NCI-H82 treated with DMSO at 0.1 percent for 48 hours (cell line): Measurements from ENCODE around the gene TBCK.

Source experiments
- DNase-seq: peaks from one replicate; lab custom pipeline; 2025; ENCODE audit not compliant: unreplicated experiment; lab: John Stamatoyannopoulos, UW

TBCK gene

DNA sequence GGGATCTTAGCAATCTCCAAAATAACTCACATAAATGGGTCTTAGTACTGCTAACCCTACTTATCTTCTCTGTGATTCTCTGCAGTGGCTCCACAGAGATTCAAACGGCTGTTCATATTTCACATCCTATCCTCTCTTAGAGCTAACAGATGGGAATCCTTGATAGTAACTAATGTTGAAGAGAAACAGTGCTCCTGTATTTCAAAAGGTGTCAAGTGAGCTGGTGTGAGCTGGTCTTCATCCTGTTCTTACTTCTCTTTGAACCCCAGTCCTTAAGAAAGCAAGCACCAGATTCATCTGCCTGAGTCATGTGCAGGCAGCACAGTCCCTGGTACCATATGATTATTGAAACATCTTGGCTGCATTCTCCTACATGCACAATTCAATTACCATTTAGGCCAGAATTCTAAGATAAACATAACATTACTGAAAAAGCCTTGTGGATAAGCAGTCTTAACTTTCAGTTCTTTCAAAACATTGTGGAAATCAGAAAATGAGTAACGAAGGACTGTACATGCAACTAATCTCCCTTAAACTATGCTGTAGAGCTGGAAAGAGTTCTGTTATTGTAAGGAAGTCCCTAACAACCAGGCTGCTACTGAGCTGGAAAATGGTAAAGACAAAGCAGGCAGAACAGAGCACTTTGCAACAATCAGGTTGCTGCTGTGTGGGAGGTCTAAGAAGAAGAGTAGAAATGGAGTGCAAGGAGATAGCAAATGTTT, 267.6 kb downstream of the TBCK start:
- no peak for DNase-seq

- no peak for DNase-seq
Measured at GRCh38 chr4:106046083-106046482, 269.9 kb downstream of the TBCK start.

DNA sequence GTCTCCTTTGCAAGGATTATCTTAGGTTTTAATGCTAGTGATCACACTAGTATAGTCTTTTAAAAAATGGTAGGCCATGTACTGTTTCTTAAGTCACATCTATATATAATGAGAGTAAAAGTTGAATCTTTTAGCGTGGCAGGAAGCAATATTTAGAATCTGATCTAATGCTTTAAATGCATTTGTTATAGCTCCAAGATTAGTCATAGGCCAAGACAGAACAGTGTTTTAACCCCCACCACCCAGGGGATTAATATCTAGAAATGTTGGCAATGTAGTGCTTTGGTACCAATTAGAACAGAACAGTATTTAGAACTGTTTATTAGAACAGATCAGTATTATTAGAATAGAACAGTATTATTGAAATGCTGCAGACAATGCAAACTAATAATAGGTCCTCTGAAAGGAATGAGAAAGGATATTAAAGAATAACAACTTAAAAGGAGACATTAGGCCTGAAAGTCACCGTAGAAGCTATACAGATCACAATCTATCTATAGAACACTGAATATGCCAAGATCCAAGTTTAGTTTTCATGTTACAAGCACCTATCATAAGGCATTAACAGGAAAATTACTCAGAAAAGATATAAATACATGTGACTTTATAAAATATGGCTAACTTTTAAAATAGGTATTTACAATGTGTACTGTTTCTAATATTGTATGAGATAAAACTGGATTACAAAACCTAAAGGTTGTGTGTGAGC, 274.6 kb downstream of the TBCK start:
- DNase-seq: no peak

DNA sequence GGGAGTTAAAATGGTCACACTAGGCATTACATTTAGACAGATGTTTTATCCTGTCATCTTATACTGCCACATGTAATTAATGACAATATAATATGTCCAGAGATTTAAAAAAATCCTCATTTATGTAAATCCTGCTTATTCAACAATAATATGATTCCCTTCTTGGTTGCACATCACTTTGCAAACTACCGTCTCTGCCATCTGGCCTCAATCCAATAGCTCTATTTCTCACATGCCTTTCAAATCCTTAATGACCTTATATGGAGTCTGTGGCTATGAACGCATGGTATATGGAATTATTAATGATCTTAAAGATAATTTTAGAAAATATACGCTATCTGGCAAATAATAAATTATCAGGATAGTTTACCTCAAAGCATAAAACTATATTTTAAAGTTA, 276.2 kb downstream of the TBCK start:
- no peak for DNase-seq

DNA sequence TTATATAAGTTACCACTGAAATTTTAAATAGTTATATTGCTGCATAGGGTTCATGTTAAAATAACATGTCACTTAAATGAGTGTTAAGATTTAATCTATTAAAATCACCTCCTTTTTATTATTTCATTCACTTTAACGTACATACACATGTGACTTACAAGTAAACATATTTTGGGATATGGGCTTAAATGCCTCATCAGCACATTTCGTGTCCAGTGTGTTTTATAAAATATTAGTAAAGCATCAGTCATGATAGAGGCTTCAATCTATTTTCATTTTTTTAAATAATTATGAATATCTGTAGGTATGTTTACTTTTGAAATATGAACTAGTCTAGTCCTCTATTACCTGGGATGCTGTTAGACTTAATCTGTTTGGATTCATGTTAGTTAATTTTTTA, 277.1 kb downstream of the TBCK start:
- no peak for DNase-seq

GRCh38 chr4:106038012-106038411, 278.0 kb downstream of the TBCK start:
- DNase-seq: no peak

DNA sequence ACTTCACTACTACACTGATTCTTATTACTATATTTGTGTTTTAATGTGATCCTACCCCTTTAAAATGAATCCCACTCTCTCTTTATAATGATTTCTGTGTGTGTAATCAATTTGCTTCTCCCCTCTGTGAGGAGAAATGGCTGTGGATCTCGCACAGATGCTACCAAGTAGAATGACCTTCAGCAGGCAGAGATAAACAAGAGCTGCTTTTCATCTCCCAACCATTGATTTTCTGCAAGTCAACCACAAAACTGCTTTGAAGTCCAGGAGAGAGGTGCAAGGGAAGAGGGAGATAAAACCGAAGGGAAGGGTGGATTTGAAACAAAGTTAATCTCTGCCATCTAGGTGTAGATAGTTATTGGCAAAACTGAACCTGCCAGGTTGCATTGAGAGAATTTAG, 279.2 kb downstream of the TBCK start:
- no peak for DNase-seq

DNA sequence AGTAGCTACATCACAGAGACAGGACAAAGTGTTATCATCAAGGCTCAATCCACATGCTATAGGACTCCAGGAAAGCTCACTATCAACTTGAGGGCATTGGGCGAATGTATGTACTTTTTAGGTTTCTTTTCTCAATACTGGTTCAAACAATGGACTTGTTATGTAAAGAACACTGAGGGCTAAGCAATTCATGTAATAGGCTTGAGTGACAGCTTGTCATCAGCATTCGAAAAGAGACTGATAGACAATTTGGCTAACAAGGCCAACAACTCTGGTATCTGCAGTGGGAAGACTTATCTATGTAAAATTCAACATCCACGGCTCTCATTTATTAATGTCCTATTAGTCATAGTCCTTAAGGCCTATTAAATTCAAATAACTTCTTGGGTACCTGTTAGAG, 279.7 kb downstream of the TBCK start:
- DNase-seq: no peak

DNA sequence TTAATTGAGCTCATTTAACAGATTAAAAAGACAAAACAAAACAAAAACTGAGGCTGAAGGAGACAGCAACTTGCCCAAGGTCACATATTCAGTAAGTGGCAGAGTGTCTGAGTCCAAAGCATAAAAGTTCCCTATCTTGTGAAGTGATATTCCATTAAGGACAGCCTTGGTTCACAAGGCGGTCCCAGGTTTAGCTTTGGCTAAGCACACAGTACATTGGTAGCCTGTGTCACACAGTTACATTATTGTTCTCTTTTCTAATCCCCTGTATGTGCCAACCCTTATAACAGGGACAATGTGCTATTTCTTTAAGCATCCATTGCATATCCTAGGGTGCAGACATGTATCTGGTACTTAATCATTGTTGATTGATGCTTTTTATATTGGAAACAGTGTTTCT, 280.8 kb downstream of the TBCK start:
- no peak for DNase-seq

GRCh38 chr4:106034751-106035150, 281.3 kb downstream of the TBCK start:
- no peak for DNase-seq

DNA sequence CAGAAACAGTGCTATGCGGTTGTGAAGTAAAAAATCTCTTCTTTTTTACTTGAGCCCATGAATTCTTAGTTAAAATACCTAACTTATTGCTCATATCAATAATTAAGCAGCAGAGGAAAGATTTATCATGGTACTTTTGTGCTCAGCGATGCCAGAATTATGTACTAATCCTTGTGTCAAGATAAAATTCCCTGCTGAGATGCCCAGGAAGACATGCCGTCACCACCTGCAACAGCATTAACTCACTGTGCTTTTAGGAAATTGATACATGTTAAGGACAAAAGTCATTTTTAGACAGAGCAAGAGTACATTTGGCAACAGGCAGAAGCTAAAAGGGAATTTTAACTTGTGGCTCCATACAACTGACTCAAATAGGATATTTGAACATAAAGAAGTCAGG, 281.8 kb downstream of the TBCK start:
- no peak for DNase-seq

DNA sequence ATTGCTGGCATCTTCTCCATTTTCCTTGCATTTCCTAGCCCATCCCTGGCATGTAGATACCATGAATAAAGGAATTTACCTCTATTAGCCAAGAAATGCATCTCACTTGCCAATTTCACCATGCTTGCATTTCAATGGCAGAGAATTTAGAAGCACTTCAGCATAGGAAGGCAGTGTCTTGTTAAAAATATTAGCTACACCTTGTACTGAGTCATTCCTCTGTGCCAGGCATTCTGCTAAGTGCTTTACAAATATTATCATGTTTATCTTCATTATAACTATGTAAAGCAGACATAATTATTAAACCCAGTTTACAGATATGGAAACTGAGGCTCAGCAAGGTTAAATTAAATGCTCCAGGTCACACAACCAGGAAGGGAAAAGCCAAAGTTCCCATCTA, 282.5 kb downstream of the TBCK start:
- no peak for DNase-seq

- DNase-seq: no peak
Measured at GRCh38 chr4:106032851-106033286, 283.1 kb downstream of the TBCK start.

DNA sequence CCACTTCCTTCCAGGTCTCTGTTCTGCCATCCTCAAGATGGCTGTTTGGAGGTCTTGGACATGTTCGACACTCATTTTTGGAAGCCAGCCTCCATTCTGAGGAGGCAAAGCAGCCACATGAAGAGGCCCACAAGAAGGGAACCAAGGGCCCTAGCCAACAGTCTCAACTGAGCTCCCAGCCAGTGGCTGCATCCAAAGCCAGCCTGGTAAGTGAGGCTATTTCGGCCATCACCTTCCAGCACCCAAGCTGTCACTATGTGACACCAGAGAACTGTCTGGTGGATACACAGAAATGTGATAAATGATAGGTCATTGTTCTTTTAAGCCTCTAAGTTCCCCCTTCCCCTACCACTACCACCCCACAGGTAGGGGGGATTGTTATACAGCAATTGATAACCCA, 293.6 kb downstream of the TBCK start:
- no peak for DNase-seq

- DNase-seq: no peak
Measured at GRCh38 chr4:106021737-106022410, 294.1 kb downstream of the TBCK start.

GRCh38 chr4:106019771-106020170, 296.2 kb downstream of the TBCK start:
- no peak for DNase-seq

- DNase-seq: no peak
Measured at GRCh38 chr4:106017975-106018374, 298.0 kb downstream of the TBCK start.

GRCh38 chr4:106011387-106011786, 304.6 kb downstream of the TBCK start:
- no peak for DNase-seq

GRCh38 chr4:106010761-106011160, 305.2 kb downstream of the TBCK start:
- no peak for DNase-seq

DNA sequence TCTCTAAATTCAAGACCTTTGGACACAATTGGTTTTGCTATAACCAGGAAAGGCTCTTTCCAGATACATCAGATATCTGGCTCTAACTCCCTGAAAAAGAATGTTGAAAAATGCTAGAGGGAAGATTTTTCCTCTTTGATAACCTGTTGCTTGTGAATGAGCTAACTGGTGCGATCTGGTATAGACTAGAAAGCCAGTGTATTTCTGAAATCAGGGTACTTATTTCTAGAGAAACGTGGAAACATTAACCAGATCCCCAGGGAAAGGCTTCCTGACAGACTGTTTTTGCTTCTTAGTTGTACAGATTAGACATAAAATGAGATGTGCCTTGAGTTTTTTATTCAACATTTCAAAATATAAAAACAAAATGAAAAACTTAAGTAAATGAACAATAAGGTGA, 313.0 kb downstream of the TBCK start:
- no peak for DNase-seq

- no peak for DNase-seq
Measured at GRCh38 chr4:105998171-105999063, 317.6 kb downstream of the TBCK start.
